GM18517 (cell line): Measurements from ENCODE around the gene LMO1.

ENCODE experiments used
- ATAC-seq: cut with Tn5 transposase; IDR thresholded peaks from one replicate; pipeline ENCODE4 v1.9.1; 2021; ENCODE audit warnings: mild to moderate bottlenecking, moderate library complexity; ENCODE audit not compliant: unreplicated experiment

Gene LMO1

DNA sequence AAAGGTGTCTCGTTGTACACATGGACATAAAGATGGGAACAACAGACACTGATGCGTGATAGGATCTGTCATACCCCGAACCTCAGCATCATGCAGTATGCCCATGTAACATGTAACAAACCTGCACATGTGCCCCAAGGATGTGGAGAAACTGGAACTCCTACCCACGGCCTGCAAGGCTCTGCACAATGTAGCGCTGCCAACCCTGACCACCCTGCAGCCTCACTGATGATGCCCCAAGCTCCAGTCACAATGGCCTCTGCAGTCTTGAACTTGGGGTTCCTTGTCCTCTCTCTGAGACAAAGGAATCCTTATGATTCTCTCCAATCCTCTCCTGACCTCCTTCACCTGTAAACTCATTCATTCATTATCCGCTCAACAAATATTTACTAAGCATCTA, 14.2 kb downstream of the LMO1 start:
- no peak for ATAC-seq

GRCh38 chr11:8248786-8249185, 14.9 kb downstream of the LMO1 start:
- no peak for ATAC-seq

- no peak for ATAC-seq
Observed at GRCh38 chr11:8247312-8247711, 16.4 kb downstream of the LMO1 start.

DNA sequence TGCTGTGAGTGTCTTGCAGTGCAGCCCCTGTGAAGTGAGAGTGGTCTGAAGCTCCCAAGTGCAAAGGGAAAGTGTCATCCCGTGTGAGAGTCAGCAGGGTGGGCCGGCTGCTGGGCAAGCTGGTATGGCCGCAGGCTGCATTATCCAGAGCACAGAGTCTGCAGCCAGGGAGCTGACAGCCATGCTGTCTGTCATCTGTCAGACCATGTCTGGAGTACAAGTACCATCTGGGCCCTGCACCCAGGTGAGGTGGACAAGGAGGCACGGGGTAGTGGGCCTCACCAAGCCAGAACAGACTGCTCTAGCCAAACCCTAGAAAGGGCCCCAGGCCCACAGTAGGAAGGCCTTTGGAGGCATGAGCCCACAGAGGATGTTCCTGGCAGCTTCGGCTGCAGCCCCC, 20.2 kb downstream of the LMO1 start:
- no peak for ATAC-seq

GRCh38 chr11:8242499-8243280, 21.0 kb downstream of the LMO1 start:
- ATAC-seq: no peak

DNA sequence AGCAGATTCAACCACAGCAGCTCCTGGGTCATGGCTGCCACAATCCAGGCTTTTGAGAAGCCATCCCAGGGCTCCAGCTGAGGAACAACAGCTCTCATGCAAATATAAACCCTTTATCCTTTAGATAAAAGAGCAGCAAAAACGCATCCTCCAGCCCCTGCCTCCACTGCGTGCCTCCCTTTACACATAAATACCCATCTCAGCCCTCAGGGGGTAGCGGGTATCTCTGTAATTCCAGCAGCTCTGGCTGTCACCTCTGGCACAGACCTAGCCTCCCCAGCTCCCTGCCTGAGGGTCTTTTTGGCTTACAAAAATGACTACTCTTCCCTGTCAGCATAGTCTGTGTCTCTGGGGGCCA, 21.6 kb downstream of the LMO1 start:
- ATAC-seq: no peak

- ATAC-seq: no peak
Observed at GRCh38 chr11:8241373-8242117, 22.1 kb downstream of the LMO1 start.

DNA sequence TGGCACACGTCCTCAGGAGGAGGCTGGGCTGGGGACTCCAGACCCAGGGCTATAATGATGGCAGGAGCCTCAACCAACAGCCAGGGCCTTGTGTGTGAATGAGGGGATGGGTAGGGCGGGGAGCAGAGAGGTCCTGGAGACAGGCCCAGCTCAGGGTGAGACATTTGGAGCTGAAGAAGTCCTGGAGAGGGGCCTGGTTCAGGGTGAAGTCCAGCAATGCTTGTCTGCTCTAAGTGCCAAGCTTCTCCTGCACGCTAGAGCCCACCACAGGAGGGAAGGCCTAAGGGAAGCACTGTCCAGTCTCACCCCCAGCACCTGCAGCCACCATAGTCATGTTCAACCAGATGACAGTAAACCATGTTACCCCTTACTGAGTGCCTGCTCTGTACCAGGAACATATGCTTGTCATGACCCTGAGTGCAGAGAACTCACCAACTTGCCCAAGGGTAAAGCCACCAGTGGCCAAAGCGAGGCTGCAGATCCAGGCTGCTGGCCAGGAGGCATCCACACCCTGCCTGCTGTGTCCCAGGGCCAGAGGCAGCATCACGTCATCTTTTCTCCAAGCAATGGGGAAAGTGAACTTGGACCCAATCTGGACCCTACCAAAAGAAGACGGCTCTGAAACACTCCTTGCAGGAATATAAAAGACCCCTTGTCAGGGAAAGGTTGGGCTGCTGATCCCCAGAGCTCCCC, 24.0 kb downstream of the LMO1 start:
- no peak for ATAC-seq

- no peak for ATAC-seq
Observed at GRCh38 chr11:8239040-8239439, 24.6 kb downstream of the LMO1 start.

DNA sequence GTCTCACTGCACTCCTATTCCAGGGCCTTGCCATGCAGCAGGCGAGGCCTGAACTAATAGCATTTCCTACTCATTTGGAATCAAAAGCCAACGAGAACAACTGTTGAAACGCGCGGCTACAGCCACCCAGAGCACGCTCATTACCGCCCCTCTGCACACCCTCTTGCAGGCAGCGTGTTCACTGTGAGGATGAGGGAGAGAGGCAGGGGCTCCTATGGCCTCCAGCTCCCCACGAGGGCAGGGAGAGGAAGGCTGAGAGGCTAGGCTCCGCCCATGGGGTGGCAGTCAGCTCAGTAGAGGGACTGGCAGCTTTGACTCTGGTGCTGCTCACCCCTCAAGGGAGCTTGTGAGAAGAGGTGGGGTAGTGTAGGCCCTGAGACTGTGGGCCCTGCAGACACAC, 26.2 kb downstream of the LMO1 start:
- ATAC-seq: no peak

- no peak for ATAC-seq
Observed at GRCh38 chr11:8235925-8236324, 27.8 kb downstream of the LMO1 start.

- no peak for ATAC-seq
Observed at GRCh38 chr11:8234910-8235309, 28.8 kb downstream of the LMO1 start.

GRCh38 chr11:8234425-8234821, 29.3 kb downstream of the LMO1 start:
- ATAC-seq: no peak

DNA sequence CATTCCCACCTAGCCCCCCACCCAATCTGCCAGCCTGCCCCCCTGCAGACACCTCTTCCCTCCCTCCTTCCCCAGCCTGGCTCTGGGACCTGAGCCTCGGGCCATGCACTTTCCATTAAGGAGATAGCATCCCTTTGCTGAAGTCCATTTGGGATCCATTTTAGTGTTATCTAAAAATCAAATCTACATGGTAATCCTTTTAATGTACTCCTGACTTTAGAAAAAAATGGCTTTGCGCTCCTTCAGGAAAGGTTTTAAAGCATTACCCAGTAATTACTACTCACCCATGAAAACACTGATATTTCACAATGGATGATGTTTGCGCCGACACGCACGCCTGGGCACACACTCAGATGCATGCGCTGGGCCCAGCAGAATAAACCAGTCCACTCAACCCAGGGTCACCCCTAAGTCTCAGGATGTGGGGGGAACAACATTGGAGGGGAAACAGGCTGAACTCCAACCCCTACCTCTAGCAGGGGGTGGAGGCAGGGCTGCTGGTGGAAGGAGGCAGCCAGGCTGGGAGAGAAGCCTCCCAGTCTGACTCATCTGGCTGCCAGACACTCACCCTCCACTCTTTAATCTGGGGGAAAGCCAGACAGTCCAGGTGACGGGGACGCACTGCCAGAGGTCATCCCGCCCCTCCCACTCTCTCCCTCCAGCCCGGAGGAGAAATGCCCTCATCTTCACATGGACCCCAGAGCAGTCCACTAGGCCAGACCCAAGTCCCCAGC, 29.8 kb downstream of the LMO1 start:
- ATAC-seq: no peak

- no peak for ATAC-seq
Observed at GRCh38 chr11:8232849-8233606, 30.6 kb downstream of the LMO1 start.

DNA sequence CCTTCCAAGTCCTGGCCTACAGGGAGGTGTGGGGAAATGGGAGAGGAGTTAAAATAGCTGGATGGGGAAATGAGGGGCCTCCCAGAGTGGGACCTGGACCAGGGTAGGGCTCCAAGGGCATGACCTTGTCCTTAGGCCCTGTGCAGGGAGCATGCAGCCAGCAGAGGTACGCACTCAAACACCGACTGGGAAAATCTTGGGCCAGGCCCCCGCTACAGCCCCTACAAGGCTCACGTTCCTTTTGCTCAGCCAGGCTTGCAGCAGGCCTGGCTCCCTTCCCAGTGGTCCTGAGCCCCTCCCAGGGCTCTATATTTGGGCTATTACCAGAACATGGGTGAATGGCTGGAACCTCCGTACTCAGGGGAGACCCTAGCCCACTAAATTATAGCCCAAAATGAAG, 31.3 kb downstream of the LMO1 start:
- ATAC-seq: no peak

DNA sequence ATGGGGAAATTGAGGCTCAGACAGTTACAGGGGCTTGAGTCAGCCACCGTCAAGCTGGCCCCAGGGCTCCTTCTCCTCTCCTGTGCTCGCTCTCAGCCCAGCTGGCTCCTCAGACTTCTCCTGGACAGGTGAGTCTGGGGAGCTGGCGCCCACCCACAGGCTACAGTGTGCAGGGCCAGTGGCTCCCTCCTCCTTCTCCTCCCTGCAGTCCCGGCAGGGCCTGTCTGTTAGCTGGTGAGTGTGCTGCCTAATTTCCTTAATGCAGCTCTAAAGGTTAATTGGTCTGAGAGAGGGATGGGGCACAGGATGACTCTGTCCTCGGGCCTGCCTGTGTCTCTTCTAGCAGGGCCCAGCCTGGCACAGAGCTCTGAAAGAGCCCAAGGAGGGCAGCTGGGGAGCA, 31.7 kb downstream of the LMO1 start:
- no peak for ATAC-seq

DNA sequence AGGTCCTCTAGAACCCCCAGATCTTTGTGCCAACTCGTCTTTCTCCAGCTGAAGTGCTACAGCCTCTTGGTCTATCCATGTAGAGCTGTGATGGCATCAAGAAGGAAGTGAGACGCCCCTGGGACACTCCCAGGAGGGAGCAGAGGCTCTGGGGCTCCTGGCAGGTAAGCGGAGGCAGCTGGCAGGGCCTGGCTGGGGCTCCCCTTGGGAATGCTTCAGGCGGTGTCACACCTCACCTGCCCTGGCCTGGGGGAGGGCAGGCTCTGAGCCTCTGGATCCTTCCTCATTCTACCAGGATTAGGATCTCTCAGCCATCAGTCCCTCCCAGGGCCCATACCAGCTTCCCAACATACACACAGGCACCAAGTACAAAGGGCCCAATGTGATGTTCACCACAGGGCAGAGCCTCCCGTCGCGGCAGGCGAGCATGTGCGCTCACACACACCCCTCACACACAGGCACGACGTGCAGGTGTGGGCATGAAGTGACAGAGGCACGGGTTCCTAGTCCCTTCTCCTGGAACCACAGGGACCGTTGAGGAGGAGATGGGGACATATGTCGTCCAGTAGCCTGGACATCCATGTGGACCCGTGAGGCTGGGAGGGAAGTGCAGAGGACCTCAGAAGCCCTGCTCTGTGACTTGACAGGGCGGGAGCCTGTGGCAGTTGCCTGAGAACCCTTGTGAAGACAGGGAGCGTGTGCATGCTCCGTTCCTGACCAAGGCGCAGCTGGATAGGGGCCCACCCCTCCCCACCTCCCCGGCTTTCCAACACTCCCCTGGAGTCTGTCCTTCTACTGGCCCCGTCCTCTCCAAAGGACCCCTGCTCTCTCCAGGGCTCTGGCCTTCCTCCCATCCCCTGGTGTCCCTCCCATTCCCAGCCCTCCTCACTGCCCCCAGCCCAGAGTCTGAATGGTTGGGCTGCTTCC, 32.5 kb downstream of the LMO1 start:
- ATAC-seq: no peak

DNA sequence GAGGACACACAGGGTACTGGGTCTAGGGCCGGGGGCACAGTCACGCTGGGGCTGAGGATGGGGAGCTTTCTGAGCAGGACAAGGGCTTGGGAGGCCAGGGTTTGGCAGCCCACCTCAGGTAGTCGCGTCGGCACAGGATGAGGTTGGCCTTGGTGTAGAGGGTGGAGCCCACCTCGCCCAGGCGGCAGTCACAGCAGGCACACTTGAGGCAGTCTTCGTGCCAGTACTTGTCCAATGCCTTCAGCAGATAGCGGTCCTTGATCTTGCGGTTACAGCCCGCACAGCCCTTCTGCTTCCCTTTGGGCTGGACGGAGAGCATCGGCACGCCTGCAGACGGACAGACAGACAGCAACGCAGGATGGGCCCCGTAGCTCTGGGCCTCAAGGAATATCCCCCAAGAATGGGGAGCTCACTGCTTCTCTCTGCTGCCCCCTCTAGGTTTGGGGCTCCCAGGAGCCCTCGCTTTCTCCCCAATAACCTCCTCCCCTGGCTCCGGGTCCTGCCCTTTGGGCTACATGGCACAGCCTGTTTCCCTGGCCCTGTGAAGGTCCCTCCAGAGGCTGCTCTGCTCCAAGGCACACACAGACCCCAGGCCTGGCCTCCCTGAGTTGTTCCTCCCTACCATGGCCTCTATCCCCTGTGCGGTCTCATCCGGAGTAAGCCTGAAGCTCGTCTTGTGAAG, 33.4 kb downstream of the LMO1 start:
- ATAC-seq: no peak
